ENCODE data around the gene CFAP53. TPM values are rescaled to one million over a fixed set of nuclear protein-coding genes. Genes with fewer than 3 reads are reported as not detected.

Gene CFAP53
- total RNA-seq, 1 experiment from 2014 or later, result 0.34 TPM

DNA sequence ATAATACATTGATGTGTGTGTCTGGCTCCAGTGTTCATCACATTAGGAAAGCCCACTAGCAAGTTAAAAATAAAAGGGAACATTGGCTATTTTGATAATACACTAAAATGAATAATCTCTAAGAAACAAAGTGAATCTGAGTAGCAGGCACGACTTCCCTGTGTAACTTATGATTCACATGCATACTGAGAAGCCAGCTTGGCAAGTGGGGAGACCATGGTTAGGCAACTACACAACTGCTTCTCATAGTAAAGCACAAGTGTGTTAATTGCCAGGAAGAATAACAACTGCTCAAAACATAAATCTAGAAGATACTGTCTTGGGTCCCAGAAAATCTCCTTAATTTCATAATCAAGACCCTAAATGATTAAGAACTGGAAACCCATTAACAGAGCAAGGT lies 75.4 kb downstream of the CFAP53 start:
- Histone ChIP-seq H3K4me2 (ENCODE audit: low read depth, low read length, poor library complexity, severe bottlenecking) (no peak overlapping the region), H3K9me2 (replicated peaks; ENCODE audit: insufficient read depth, low read length) (no peaks in the 10 kb centered on the region), H3K27me3 (ENCODE audit: low read length) (no peaks in the 10 kb centered on the region), H3K79me2 (ENCODE audit: low read length) (no peaks in the 10 kb centered on the region), H2AFZ (ENCODE audit: low read length) (no peak overlapping the region), H3K9me3 (ENCODE audit: low read length) (no peaks in the 10 kb centered on the region), H3K36me3 (ENCODE audit: insufficient read depth, low read length) (no peaks in the 10 kb centered on the region), H3K4me1 (ENCODE audit: low read length) (no peaks in the 10 kb centered on the region), H3K4me3 (ENCODE audit: low read length) (no peak overlapping the region), H4K20me1 (ENCODE audit: insufficient read depth, low read depth, low read length) (no peaks in the 10 kb centered on the region), H3K27ac (ENCODE audit: low read length) (no peak overlapping the region), H3K9ac (ENCODE audit: low read length) (no peak overlapping the region)
- no peak for DNase-seq

GRCh38 chr18:50190236-50190635 lies 76.1 kb downstream of the CFAP53 start:
- H3K79me2 ChIP-seq (ENCODE audit: low read length), result no peaks in the 10 kb centered on the region
- H3K27me3 ChIP-seq (ENCODE audit: low read length), result no peaks in the 10 kb centered on the region
- H3K9ac ChIP-seq (ENCODE audit: low read length), result no peak overlapping the region
- no peaks in the 10 kb centered on the region for H3K9me2 ChIP-seq (replicated peaks; ENCODE audit: insufficient read depth, low read length)
- no peaks in the 10 kb centered on the region for H3K4me1 ChIP-seq (ENCODE audit: low read length)
- no peaks in the 10 kb centered on the region for H4K20me1 ChIP-seq (ENCODE audit: insufficient read depth, low read depth, low read length)
- DNase-seq, result no peak
- H3K9me3 ChIP-seq (ENCODE audit: low read length), result no peaks in the 10 kb centered on the region
- H3K4me3 ChIP-seq (ENCODE audit: low read length), result no peak overlapping the region
- H3K4me2 ChIP-seq (ENCODE audit: low read depth, low read length, poor library complexity, severe bottlenecking), result no peak overlapping the region
- no peak overlapping the region for H3K27ac ChIP-seq (ENCODE audit: low read length)
- H2AFZ ChIP-seq (ENCODE audit: low read length), result no peak overlapping the region
- H3K36me3 ChIP-seq (ENCODE audit: insufficient read depth, low read length), result no peaks in the 10 kb centered on the region

DNA sequence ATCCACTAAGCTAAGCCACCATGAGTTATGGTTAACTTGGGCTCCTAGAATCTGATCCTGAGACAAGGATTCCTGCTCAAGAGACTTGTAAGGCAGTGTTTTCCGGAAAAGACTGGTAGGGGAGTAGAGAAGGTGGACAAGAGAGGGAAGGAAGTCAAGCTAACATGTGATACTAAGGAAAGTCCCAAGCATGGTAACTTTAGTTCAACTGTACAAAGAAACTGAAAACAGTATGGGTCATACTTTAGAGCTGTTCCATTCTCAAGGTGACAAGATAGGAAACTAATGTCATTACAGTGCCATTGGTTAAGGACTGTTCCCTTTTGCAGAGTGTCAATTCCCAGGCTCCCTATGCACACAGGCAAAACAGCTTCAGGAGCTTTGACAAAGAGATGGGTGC lies 77.1 kb downstream of the CFAP53 start:
- Histone ChIP-seq H3K9me3 (ENCODE audit: low read length) (no peaks in the 10 kb centered on the region), H3K4me2 (ENCODE audit: low read depth, low read length, poor library complexity, severe bottlenecking) (no peak overlapping the region), H3K27ac (ENCODE audit: low read length) (no peak overlapping the region), H3K4me1 (ENCODE audit: low read length) (no peaks in the 10 kb centered on the region), H3K9me2 (replicated peaks; ENCODE audit: insufficient read depth, low read length) (no peaks in the 10 kb centered on the region), H3K9ac (ENCODE audit: low read length) (no peak overlapping the region), H4K20me1 (ENCODE audit: insufficient read depth, low read depth, low read length) (no peaks in the 10 kb centered on the region), H2AFZ (ENCODE audit: low read length) (no peak overlapping the region), H3K79me2 (ENCODE audit: low read length) (no peaks in the 10 kb centered on the region), H3K27me3 (ENCODE audit: low read length) (no peaks in the 10 kb centered on the region), H3K36me3 (ENCODE audit: insufficient read depth, low read length) (no peaks in the 10 kb centered on the region), H3K4me3 (ENCODE audit: low read length) (no peak overlapping the region)
- DNase-seq, result no peak

- H3K9me3 ChIP-seq (ENCODE audit: low read length), result no peaks in the 10 kb centered on the region
- H3K27ac ChIP-seq (ENCODE audit: low read length), result no peak overlapping the region
- no peaks in the 10 kb centered on the region for H3K79me2 ChIP-seq (ENCODE audit: low read length)
- no peaks in the 10 kb centered on the region for H4K20me1 ChIP-seq (ENCODE audit: insufficient read depth, low read depth, low read length)
- no peak for DNase-seq
- H2AFZ ChIP-seq (ENCODE audit: low read length), result no peak overlapping the region
- no peak overlapping the region for H3K4me2 ChIP-seq (ENCODE audit: low read depth, low read length, poor library complexity, severe bottlenecking)
- H3K9me2 ChIP-seq (replicated peaks; ENCODE audit: insufficient read depth, low read length), result no peaks in the 10 kb centered on the region
- H3K27me3 ChIP-seq (ENCODE audit: low read length), result no peaks in the 10 kb centered on the region
- no peak overlapping the region for H3K9ac ChIP-seq (ENCODE audit: low read length)
- H3K4me3 ChIP-seq (ENCODE audit: low read length), result no peak overlapping the region
- H3K36me3 ChIP-seq (ENCODE audit: insufficient read depth, low read length), result no peaks in the 10 kb centered on the region
- H3K4me1 ChIP-seq (ENCODE audit: low read length), result no peaks in the 10 kb centered on the region
These were observed 77.6 kb downstream of the CFAP53 start for GRCh38 chr18:50188652-50189051.

DNA sequence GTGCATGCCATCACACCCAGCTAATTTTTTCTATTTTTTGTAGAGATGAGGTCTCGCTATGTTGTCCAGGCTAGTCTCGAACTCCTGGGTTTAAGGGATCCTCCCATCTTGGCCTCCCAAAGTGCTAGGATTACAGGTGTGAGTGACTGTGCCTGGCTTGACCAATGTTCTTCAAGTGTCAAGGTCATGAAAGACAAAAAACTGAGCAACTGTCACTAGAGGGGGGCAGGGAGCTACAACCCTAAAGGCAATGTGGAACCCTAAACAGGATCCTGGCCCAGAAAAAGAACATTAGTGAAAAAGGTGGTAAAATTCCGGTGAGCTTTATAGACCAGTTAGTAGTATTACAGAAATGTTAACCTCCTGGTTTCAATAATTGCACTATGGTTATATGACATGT lies 78.6 kb downstream of the CFAP53 start:
- Histone ChIP-seq H3K36me3 (ENCODE audit: insufficient read depth, low read length) (no peaks in the 10 kb centered on the region), H3K4me2 (ENCODE audit: low read depth, low read length, poor library complexity, severe bottlenecking) (no peak overlapping the region), H2AFZ (ENCODE audit: low read length) (no peak overlapping the region), H3K27ac (ENCODE audit: low read length) (no peak overlapping the region), H4K20me1 (ENCODE audit: insufficient read depth, low read depth, low read length) (no peaks in the 10 kb centered on the region), H3K79me2 (ENCODE audit: low read length) (no peaks in the 10 kb centered on the region), H3K27me3 (ENCODE audit: low read length) (no peaks in the 10 kb centered on the region), H3K9me2 (replicated peaks; ENCODE audit: insufficient read depth, low read length) (no peaks in the 10 kb centered on the region), H3K4me3 (ENCODE audit: low read length) (no peak overlapping the region), H3K4me1 (ENCODE audit: low read length) (no peaks in the 10 kb centered on the region), H3K9ac (ENCODE audit: low read length) (no peak overlapping the region), H3K9me3 (ENCODE audit: low read length) (no peaks in the 10 kb centered on the region)
- DNase-seq, result peak; percentile 49

GRCh38 chr18:50186385-50186784 lies 79.9 kb downstream of the CFAP53 start:
- H4K20me1 ChIP-seq (ENCODE audit: insufficient read depth, low read depth, low read length), result no peaks in the 10 kb centered on the region
- H3K4me1 ChIP-seq (ENCODE audit: low read length), result no peaks in the 10 kb centered on the region
- no peak overlapping the region for H3K9ac ChIP-seq (ENCODE audit: low read length)
- no peak overlapping the region for H3K27ac ChIP-seq (ENCODE audit: low read length)
- H3K4me2 ChIP-seq (ENCODE audit: low read depth, low read length, poor library complexity, severe bottlenecking), result no peak overlapping the region
- no peaks in the 10 kb centered on the region for H3K79me2 ChIP-seq (ENCODE audit: low read length)
- no peaks in the 10 kb centered on the region for H3K9me3 ChIP-seq (ENCODE audit: low read length)
- no peak for DNase-seq
- no peaks in the 10 kb centered on the region for H3K36me3 ChIP-seq (ENCODE audit: insufficient read depth, low read length)
- H3K4me3 ChIP-seq (ENCODE audit: low read length), result no peak overlapping the region
- no peaks in the 10 kb centered on the region for H3K27me3 ChIP-seq (ENCODE audit: low read length)
- no peak overlapping the region for H2AFZ ChIP-seq (ENCODE audit: low read length)
- no peaks in the 10 kb centered on the region for H3K9me2 ChIP-seq (replicated peaks; ENCODE audit: insufficient read depth, low read length)

GRCh38 chr18:50183556-50183955 lies 82.7 kb downstream of the CFAP53 start:
- Histone ChIP-seq H3K36me3 (ENCODE audit: insufficient read depth, low read length) (no peaks in the 10 kb centered on the region), H3K4me1 (ENCODE audit: low read length) (no peaks in the 10 kb centered on the region), H3K79me2 (ENCODE audit: low read length) (no peaks in the 10 kb centered on the region), H3K4me3 (ENCODE audit: low read length) (no peak overlapping the region), H3K27ac (ENCODE audit: low read length) (no peak overlapping the region), H3K9ac (ENCODE audit: low read length) (no peak overlapping the region), H3K27me3 (ENCODE audit: low read length) (no peaks in the 10 kb centered on the region), H4K20me1 (ENCODE audit: insufficient read depth, low read depth, low read length) (no peaks in the 10 kb centered on the region), H2AFZ (ENCODE audit: low read length) (no peak overlapping the region), H3K9me3 (ENCODE audit: low read length) (no peaks in the 10 kb centered on the region), H3K4me2 (ENCODE audit: low read depth, low read length, poor library complexity, severe bottlenecking) (no peak overlapping the region), H3K9me2 (replicated peaks; ENCODE audit: insufficient read depth, low read length) (no peaks in the 10 kb centered on the region)
- DNase-seq, result peak; percentile 44

DNA sequence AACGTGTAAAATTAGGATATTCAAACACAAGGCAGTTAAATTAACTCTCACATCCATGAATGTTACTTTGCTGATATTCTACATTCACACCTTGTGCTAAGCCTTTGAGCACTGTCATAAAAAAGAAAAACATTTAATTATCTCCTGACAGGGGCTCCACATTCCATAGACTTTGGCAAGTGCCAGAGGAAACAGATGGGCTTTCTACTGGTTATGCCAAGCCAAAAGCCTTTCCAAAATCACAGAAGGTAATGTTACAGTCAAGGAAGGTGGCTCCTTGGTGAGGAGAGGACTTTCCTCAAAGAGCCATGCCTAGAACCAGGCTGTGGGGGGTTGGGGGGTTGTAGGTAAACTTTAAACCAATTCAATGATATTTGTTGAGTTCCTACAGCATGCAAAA lies 83.8 kb downstream of the CFAP53 start:
- Histone ChIP-seq H2AFZ (ENCODE audit: low read length) (no peak overlapping the region), H3K36me3 (ENCODE audit: insufficient read depth, low read length) (no peaks in the 10 kb centered on the region), H3K9ac (ENCODE audit: low read length) (no peak overlapping the region), H3K4me1 (ENCODE audit: low read length) (no peaks in the 10 kb centered on the region), H3K79me2 (ENCODE audit: low read length) (no peaks in the 10 kb centered on the region), H3K9me2 (replicated peaks; ENCODE audit: insufficient read depth, low read length) (no peaks in the 10 kb centered on the region), H3K27ac (ENCODE audit: low read length) (no peak overlapping the region), H3K4me2 (ENCODE audit: low read depth, low read length, poor library complexity, severe bottlenecking) (no peak overlapping the region), H3K9me3 (ENCODE audit: low read length) (no peaks in the 10 kb centered on the region), H3K27me3 (ENCODE audit: low read length) (no peaks in the 10 kb centered on the region), H4K20me1 (ENCODE audit: insufficient read depth, low read depth, low read length) (no peaks in the 10 kb centered on the region), H3K4me3 (ENCODE audit: low read length) (no peak overlapping the region)
- DNase-seq, result no peak

GRCh38 chr18:50181590-50181989 lies 84.7 kb downstream of the CFAP53 start:
- Histone ChIP-seq H3K79me2 (ENCODE audit: low read length) (no peaks in the 10 kb centered on the region), H3K4me1 (ENCODE audit: low read length) (no peaks in the 10 kb centered on the region), H3K9ac (ENCODE audit: low read length) (no peak overlapping the region), H3K9me3 (ENCODE audit: low read length) (no peaks in the 10 kb centered on the region), H3K27ac (ENCODE audit: low read length) (no peak overlapping the region), H3K9me2 (replicated peaks; ENCODE audit: insufficient read depth, low read length) (no peaks in the 10 kb centered on the region), H4K20me1 (ENCODE audit: insufficient read depth, low read depth, low read length) (no peaks in the 10 kb centered on the region), H3K27me3 (ENCODE audit: low read length) (no peaks in the 10 kb centered on the region), H2AFZ (ENCODE audit: low read length) (no peak overlapping the region), H3K36me3 (ENCODE audit: insufficient read depth, low read length) (no peaks in the 10 kb centered on the region), H3K4me3 (ENCODE audit: low read length) (no peak overlapping the region), H3K4me2 (ENCODE audit: low read depth, low read length, poor library complexity, severe bottlenecking) (no peak overlapping the region)
- DNase-seq, result no peak
